22Rv1 (cell line): ENCODE data around the gene CAPG.
"Not testable (repeated sequence)": the region's sequence is repeated elsewhere in the genome, so short reads cannot be mapped to it uniquely, and the experiment has no call there.

Experiments
- ZFX ChIP-seq: fragments of 450-650 bp; IDR thresholded peaks from 2 replicates; pipeline ENCODE4 v1.6.1; 2017; ENCODE audit warnings: antibody characterized with exemption, borderline replicate concordance
- TF ChIP-seq, protein P1 (sequence below): fragments of 450-650 bp; IDR thresholded peaks from 2 replicates; pipeline ENCODE4 v1.5.1; 2017; ENCODE audit warnings: mild to moderate bottlenecking

DNA sequence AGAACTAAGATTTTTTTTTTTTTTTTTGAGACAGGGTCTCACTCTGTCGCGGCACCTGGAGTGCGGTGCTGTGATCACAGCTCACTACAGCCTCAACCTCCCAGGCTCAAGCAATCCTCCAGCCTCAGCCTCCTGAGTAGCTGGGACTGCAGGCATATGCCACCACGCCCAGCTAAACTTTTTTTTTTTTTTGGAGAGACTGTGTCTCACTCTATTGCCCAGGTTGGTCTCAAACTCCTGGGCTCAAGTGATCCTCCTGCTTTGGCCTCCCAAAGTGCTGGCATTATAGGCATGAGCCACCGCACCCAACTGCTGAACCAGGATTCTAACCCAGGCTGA is 4.2 kb upstream of the CAPG start:
- TF ChIP-seq, protein P1, sequence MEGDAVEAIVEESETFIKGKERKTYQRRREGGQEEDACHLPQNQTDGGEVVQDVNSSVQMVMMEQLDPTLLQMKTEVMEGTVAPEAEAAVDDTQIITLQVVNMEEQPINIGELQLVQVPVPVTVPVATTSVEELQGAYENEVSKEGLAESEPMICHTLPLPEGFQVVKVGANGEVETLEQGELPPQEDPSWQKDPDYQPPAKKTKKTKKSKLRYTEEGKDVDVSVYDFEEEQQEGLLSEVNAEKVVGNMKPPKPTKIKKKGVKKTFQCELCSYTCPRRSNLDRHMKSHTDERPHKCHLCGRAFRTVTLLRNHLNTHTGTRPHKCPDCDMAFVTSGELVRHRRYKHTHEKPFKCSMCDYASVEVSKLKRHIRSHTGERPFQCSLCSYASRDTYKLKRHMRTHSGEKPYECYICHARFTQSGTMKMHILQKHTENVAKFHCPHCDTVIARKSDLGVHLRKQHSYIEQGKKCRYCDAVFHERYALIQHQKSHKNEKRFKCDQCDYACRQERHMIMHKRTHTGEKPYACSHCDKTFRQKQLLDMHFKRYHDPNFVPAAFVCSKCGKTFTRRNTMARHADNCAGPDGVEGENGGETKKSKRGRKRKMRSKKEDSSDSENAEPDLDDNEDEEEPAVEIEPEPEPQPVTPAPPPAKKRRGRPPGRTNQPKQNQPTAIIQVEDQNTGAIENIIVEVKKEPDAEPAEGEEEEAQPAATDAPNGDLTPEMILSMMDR: not testable (repeated sequence)
- TF ChIP-seq ZFX: not testable (repeated sequence)
